Esophagus squamous epithelium (tissue), 5 donors: ENCODE data around the gene C20orf141. TPM values are rescaled to one million over a fixed set of nuclear protein-coding genes. Genes with fewer than 3 reads are reported as not detected.

Experiments
- DNase-seq: peaks from one replicate; lab custom pipeline; 2025; lab: John Stamatoyannopoulos, UW
- H3K27ac ChIP-seq, 4 donors: fragments of 200-600 bp; sonication (generic); one replicate each; pipeline ENCODE4 v1.5.1; 2016 to 2019; ENCODE audit warnings: mild to moderate bottlenecking in 1 of 4
- H3K27me3 ChIP-seq, 4 donors: fragments of 200-600 bp; sonication (generic); 1 replicate in 3 of 4; 2 replicates in 1 of 4; pipeline versions ENCODE4 v1.5.1 to v1.6.0; 2017 to 2021; ENCODE audit warnings: antibody characterized with exemption in 1 of 4
- H3K36me3 ChIP-seq, 3 donors: fragments of 200-600 bp; sonication (generic); one replicate each; pipeline ENCODE4 v1.5.1; 2016 to 2019
- H3K4me1 ChIP-seq, 3 donors: fragments of 200-600 bp; sonication (generic); one replicate each; pipeline ENCODE4 v1.5.1; 2017 to 2019
- H3K4me3 ChIP-seq, 4 donors: fragments of 200-600 bp; sonication (generic); 1 replicate in 3 of 4; 2 replicates in 1 of 4; pipeline ENCODE4 v1.5.1; 2016 to 2019; ENCODE audit warnings: mild to moderate bottlenecking in 2 of 4, moderate library complexity in 1 of 4
- H3K9me3 ChIP-seq, 3 donors: fragments of 200-600 bp; sonication (generic); one replicate each; pipeline ENCODE4 v1.5.1; 2016 to 2019
- CTCF ChIP-seq, 6 experiments: fragments of 450-650 bp in 4 of 6; fragments of 200-600 bp in 2 of 6; sonication (generic) in 2 of 6; IDR thresholded peaks; one replicate each; pipeline ENCODE4 v1.5.1; 2016 to 2019; ENCODE audit warnings: antibody characterized with exemption in 6 of 6, mild to moderate bottlenecking in 4 of 6, moderate library complexity in 4 of 6
- POLR2A ChIP-seq, 4 donors: fragments of 450-650 bp; IDR thresholded peaks; one replicate each; pipeline ENCODE4 v1.6.1; 2017; ENCODE audit warnings: antibody characterized with exemption in 4 of 4, mild to moderate bottlenecking in 4 of 4, moderate library complexity in 3 of 4
- WGBS, 2 donors: methylation state at CpG; one replicate each; pipeline ENCODE4 v1.1.5; 2018; 5-methylcytosine and 5-hydroxymethylcytosine counted together
- intact Hi-C: fragments of 100-400 bp; cut with DNase I; formaldehyde crosslinking; loops from one replicate; pipeline ENCODE4 v1.15.0; 2022
- total RNA-seq, 4 donors: library from RNA; depleted of rRNA; stranded (reverse); fragments of >200 nt; gene quantifications; one replicate each; pipeline ENCODE4 v1.1.0, GENCODE V29; 2016
- donor health status: DM: yes; HTN: yes; CAD: no.

The C20orf141 gene
- total RNA-seq, 4 donors from 2014 or later = not detected

- Histone ChIP-seq H3K27me3 (no peaks in the 10 kb centered on the region), H3K4me3 (no peak overlapping the region), H3K9me3 (no peaks in the 10 kb centered on the region), H3K36me3 (peaks cover 0 to 8% (median 3%) of the 10 kb centered on the region in 3 donors), H3K27ac (no peak overlapping the region), H3K4me1 (peaks cover 0 to 7% (median 0%) of the 10 kb centered on the region in 3 donors)
- intact Hi-C loops = no loop called here
- DNase-seq = no peak
- no peak for TF ChIP-seq CTCF (IDR thresholded peaks at IDR 0.05)
- TF ChIP-seq POLR2A (IDR thresholded peaks at IDR 0.05) = no peak
- WGBS, 2 donors = 81 to 84% methylated on average over 9 to 10 of the region's 10 CpGs
These were observed 36.3 kb downstream of the C20orf141 start for GRCh38 chr20:2851086-2851485.

GRCh38 chr20:2858591-2858990 is 43.8 kb downstream of the C20orf141 start:
- Histone ChIP-seq H3K27ac (no peak overlapping the region), H3K27me3 (no peaks in the 10 kb centered on the region), H3K9me3 (no peaks in the 10 kb centered on the region), H3K36me3 (peaks cover 23 to 33% (median 30%) of the 10 kb centered on the region in 3 donors), H3K4me1 (no peaks in the 10 kb centered on the region), H3K4me3 (no peak overlapping the region)
- WGBS, 2 donors = 71 to 94% methylated on average over 2 of the region's 2 CpGs
- TF ChIP-seq CTCF (IDR thresholded peaks at IDR 0.05) (no peak), POLR2A (IDR thresholded peaks at IDR 0.05) (no peak)
- no peak for DNase-seq
- intact Hi-C loops = no loop called here

GRCh38 chr20:2859330-2860121 is 44.7 kb downstream of the C20orf141 start:
- Histone ChIP-seq H3K27ac (no peak overlapping the region), H3K4me1 (no peaks in the 10 kb centered on the region), H3K36me3 (peaks cover 32 to 43% (median 36%) of the 10 kb centered on the region in 3 donors), H3K9me3 (no peaks in the 10 kb centered on the region), H3K27me3 (no peaks in the 10 kb centered on the region), H3K4me3 (no peak overlapping the region)
- 86 to 88% methylated on average over 2 of the region's 4 CpGs for WGBS, 2 donors
- TF ChIP-seq CTCF (IDR thresholded peaks at IDR 0.05) (no peak), POLR2A (IDR thresholded peaks at IDR 0.05) (no peak)
- DNase-seq = no peak
- intact Hi-C loops = no loop called here

- 91 to 93% methylated on average over 7 to 8 of the region's 12 CpGs for WGBS, 2 donors
These were observed 49.8 kb downstream of the C20orf141 start for GRCh38 chr20:2864626-2865025.

More at GRCh38 chr20:2864626-2865025, 49.8 kb downstream of the C20orf141 start:
- Histone ChIP-seq H3K36me3 (peaks cover 43 to 68% (median 48%) of the 10 kb centered on the region in 3 donors), H3K27ac (no peak overlapping the region), H3K4me1 (peaks cover 0 to 7% (median 0%) of the 10 kb centered on the region in 3 donors), H3K9me3 (no peaks in the 10 kb centered on the region), H3K4me3 (no peak overlapping the region), H3K27me3 (no peaks in the 10 kb centered on the region)
- intact Hi-C loops = no loop called here
- DNase-seq = no peak
- no peak for TF ChIP-seq CTCF (IDR thresholded peaks at IDR 0.05)
- no peak for TF ChIP-seq POLR2A (IDR thresholded peaks at IDR 0.05)
